ENCODE results near the gene SLF2. TPM values are rescaled to one million over a fixed set of nuclear protein-coding genes. Genes with fewer than 3 reads are reported as not detected.
"Not testable (repeated sequence)": the region's sequence is repeated elsewhere in the genome, so short reads cannot be mapped to it uniquely, and the experiment has no call there.

SLF2 gene
- total RNA-seq, 1 experiment from 2014 or later: 13.6 TPM

DNA sequence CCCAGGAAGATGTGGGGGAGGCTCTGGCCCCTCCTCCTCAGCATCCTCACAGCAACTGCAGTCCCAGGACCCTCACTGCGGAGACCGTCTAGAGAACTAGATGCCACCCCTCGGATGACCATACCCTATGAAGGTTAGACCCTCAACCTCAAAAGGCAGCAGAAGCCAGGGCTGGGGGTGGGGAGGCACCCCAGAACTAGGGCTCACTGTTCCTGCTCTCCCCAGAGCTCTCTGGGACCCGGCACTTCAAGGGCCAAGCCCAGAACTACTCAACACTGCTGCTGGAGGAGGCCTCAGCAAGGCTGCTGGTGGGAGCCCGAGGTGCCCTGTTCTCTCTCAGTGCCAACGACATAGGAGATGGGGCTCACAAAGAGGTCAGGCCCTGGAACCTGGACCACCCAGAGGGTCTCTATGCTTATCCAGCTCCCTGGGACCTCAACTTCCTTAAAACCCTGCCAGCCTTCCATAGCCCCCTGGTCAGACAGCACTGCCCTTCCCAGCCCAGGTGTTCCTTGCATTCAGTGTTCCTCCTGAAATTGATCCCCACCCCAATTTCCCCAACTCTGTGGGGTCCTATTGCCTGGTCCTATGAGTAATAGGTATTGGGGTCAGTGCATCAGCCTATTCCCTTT is 60.3 kb downstream of the SLF2 start:
- Histone ChIP-seq H3K27ac (no peak overlapping the region), H3K9me3 (ENCODE audit: insufficient read depth, low read depth) (no peaks in the 10 kb centered on the region), H3K4me3 (no peak overlapping the region), H3K27me3 (ENCODE audit: insufficient read depth, low read depth) (no peaks in the 10 kb centered on the region), H3K4me2 (no peak overlapping the region), H3K36me3 (ENCODE audit: low read depth) (no peaks in the 10 kb centered on the region), H4K20me1 (ENCODE audit: insufficient read depth) (no peaks in the 10 kb centered on the region), H3K4me1 (replicated peaks; ENCODE audit: insufficient read depth) (peaks cover 9% of the 10 kb centered on the region), H2AFZ (no peak overlapping the region), H3K9me2 (ENCODE audit: insufficient read depth) (no peaks in the 10 kb centered on the region), H3K79me2 (ENCODE audit: low read depth) (no peaks in the 10 kb centered on the region), H3F3A (ENCODE audit: insufficient read depth, low read depth) (no peaks in the 10 kb centered on the region)
- ChIA-PET POLR2A (ENCODE audit: unreplicated experiment) (no interaction called here), CTCF (no interaction called here)
- DNase-seq: no peak
- intact Hi-C loops (cut with micrococcal nuclease; ENCODE audit: unreplicated experiment): no loop called here
- no TSS peak for BruUV-seq (replicated peaks)
- TF ChIP-seq, protein P1, sequence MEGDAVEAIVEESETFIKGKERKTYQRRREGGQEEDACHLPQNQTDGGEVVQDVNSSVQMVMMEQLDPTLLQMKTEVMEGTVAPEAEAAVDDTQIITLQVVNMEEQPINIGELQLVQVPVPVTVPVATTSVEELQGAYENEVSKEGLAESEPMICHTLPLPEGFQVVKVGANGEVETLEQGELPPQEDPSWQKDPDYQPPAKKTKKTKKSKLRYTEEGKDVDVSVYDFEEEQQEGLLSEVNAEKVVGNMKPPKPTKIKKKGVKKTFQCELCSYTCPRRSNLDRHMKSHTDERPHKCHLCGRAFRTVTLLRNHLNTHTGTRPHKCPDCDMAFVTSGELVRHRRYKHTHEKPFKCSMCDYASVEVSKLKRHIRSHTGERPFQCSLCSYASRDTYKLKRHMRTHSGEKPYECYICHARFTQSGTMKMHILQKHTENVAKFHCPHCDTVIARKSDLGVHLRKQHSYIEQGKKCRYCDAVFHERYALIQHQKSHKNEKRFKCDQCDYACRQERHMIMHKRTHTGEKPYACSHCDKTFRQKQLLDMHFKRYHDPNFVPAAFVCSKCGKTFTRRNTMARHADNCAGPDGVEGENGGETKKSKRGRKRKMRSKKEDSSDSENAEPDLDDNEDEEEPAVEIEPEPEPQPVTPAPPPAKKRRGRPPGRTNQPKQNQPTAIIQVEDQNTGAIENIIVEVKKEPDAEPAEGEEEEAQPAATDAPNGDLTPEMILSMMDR (conservative IDR thresholded peaks at IDR 0.05): no peak
- TF ChIP-seq EZH2 (IDR thresholded peaks at IDR 0.05; ENCODE audit: low read depth): no peak

DNA sequence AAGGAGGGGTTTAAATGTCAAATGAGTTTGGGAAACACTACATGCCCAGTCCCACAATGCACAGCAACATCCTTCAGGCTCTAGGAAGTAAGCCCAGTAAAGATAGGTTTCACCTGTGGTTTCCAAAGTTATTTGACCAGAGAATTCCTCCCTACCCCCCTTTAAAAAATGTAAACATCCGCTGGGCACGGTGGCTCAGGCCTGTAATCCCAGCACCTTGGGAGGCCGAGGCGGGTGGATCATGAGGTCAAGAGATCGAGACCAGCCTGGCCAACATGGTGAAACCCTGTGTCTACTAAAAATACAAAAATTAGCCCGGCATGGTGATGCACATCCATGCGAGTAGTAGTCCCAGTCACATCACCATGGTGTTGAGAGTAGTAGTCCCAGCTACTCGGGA is 62.6 kb downstream of the SLF2 start:
- H3K4me2 ChIP-seq; H3K4me1 ChIP-seq (replicated peaks; ENCODE audit: insufficient read depth); intact Hi-C loops (cut with micrococcal nuclease; ENCODE audit: unreplicated experiment); H3K27me3 ChIP-seq (ENCODE audit: insufficient read depth, low read depth); H3K9me2 ChIP-seq (ENCODE audit: insufficient read depth); H3K4me3 ChIP-seq; POLR2A ChIA-PET (ENCODE audit: unreplicated experiment); H3K36me3 ChIP-seq (ENCODE audit: low read depth); CTCF ChIA-PET; BruUV-seq (replicated peaks); H4K20me1 ChIP-seq (ENCODE audit: insufficient read depth); H2AFZ ChIP-seq; H3K9me3 ChIP-seq (ENCODE audit: insufficient read depth, low read depth); H3K79me2 ChIP-seq (ENCODE audit: low read depth); H3F3A ChIP-seq (ENCODE audit: insufficient read depth, low read depth); DNase-seq; H3K27ac ChIP-seq: not testable (repeated sequence)

DNA sequence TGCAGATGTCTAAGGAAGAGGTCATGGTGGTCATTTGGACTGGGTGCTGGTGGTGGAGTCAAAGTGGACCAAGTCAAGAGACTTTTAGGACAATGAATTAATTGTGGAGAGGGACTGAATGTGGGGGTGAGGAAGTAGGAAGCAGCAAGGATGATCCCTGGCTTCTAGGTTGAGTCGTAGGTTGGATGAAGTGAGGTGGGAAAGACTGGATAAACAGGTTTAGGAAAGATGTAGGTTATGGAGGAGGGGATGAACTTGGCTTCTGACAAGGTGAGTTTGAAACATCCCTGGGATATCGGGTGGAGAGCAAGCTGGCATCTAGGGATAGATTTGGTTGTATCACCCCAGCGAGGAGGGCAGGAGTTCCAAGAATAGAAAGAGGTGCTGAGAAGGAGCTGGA is 64.1 kb downstream of the SLF2 start:
- no TSS peak for BruUV-seq (replicated peaks)
- H3K4me2 ChIP-seq: peak overlapping the region; percentile 7; the same call in 1 of the 2 replicates
- no peak for DNase-seq
- no peaks in the 10 kb centered on the region for H3K36me3 ChIP-seq (ENCODE audit: low read depth)
- no peaks in the 10 kb centered on the region for H3K27me3 ChIP-seq (ENCODE audit: insufficient read depth, low read depth)
- CTCF ChIA-PET: no interaction called here
- H4K20me1 ChIP-seq (ENCODE audit: insufficient read depth): no peaks in the 10 kb centered on the region
- no peaks in the 10 kb centered on the region for H3K9me3 ChIP-seq (ENCODE audit: insufficient read depth, low read depth)
- H3K9me2 ChIP-seq (ENCODE audit: insufficient read depth): no peaks in the 10 kb centered on the region
- intact Hi-C loops (cut with micrococcal nuclease; ENCODE audit: unreplicated experiment): no loop called here
- H3K79me2 ChIP-seq (ENCODE audit: low read depth): no peaks in the 10 kb centered on the region
- no peaks in the 10 kb centered on the region for H3F3A ChIP-seq (ENCODE audit: insufficient read depth, low read depth)
- POLR2A ChIA-PET (ENCODE audit: unreplicated experiment): no interaction called here
- H3K4me1 ChIP-seq (replicated peaks; ENCODE audit: insufficient read depth): peaks cover 9% of the 10 kb centered on the region
- TF ChIP-seq EZH2 (IDR thresholded peaks at IDR 0.05; ENCODE audit: low read depth): no peak
- TF ChIP-seq, protein P1 (conservative IDR thresholded peaks at IDR 0.05): no peak
- H2AFZ ChIP-seq: no peak overlapping the region
- no peak overlapping the region for H3K4me3 ChIP-seq
- H3K27ac ChIP-seq: no peak overlapping the region

DNA sequence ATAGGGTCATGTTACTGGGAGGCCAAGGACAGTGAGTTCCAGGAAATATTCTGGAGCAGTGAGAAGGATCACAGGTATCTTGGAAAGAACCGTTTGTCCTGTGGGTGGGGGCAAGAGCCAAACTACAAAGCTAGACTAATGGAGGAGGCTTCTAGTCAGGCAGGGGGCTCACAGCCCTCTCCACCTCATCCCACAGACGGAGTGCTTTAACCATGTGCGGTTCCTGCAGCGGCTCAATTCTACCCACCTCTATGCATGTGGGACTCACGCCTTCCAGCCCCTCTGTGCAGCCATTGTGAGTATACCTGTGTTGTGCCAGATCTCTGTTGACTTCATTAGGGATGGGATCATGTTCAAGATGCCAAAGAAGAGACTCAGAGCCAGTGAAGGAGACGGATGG is 64.7 kb downstream of the SLF2 start:
- Histone ChIP-seq H3K9me3 (ENCODE audit: insufficient read depth, low read depth) (no peaks in the 10 kb centered on the region), H3K27ac (no peak overlapping the region), H2AFZ (no peak overlapping the region), H3K36me3 (ENCODE audit: low read depth) (no peaks in the 10 kb centered on the region), H3F3A (ENCODE audit: insufficient read depth, low read depth) (no peaks in the 10 kb centered on the region), H3K27me3 (ENCODE audit: insufficient read depth, low read depth) (no peaks in the 10 kb centered on the region), H3K4me2 (no peak overlapping the region), H3K79me2 (ENCODE audit: low read depth) (no peaks in the 10 kb centered on the region), H3K4me3 (no peak overlapping the region), H4K20me1 (ENCODE audit: insufficient read depth) (no peaks in the 10 kb centered on the region), H3K9me2 (ENCODE audit: insufficient read depth) (no peaks in the 10 kb centered on the region), H3K4me1 (replicated peaks; ENCODE audit: insufficient read depth) (peaks cover 9% of the 10 kb centered on the region)
- no peak for DNase-seq
- CTCF ChIA-PET: no interaction called here
- intact Hi-C loops (cut with micrococcal nuclease; ENCODE audit: unreplicated experiment): no loop called here
- TF ChIP-seq, protein P1 (conservative IDR thresholded peaks at IDR 0.05): no peak
- TF ChIP-seq EZH2 (IDR thresholded peaks at IDR 0.05; ENCODE audit: low read depth): no peak
- BruUV-seq (replicated peaks): no TSS peak
- POLR2A ChIA-PET (ENCODE audit: unreplicated experiment): no interaction called here

All from PC-9 (cell line).